ENCODE data around the gene CLASP1. TPM values are rescaled to one million over a fixed set of nuclear protein-coding genes. Genes with fewer than 3 reads are reported as not detected.

CLASP1 gene
- total RNA-seq, 1 donor, result 46.0 TPM

GRCh38 chr2:121336528-121337294 lies 312.6 kb downstream of the CLASP1 start:
- TF ChIP-seq CTCF (IDR thresholded peaks at IDR 0.05; ENCODE audit: extremely low read depth, low read depth, low read length), result no peak
- Histone ChIP-seq H2AFZ (ENCODE audit: low read length) (no peak overlapping the region), H3K79me2 (ENCODE audit: insufficient read depth, low read length) (no peaks in the 10 kb centered on the region)

GRCh38 chr2:121335294-121336290 lies 313.7 kb downstream of the CLASP1 start:
- no peak for DNase-seq (ENCODE audit: insufficient read length, low spot score, missing footprints)
- TF ChIP-seq CTCF (IDR thresholded peaks at IDR 0.05; ENCODE audit: extremely low read depth, low read depth, low read length), result no peak
- no peaks in the 10 kb centered on the region for H3K4me1 ChIP-seq (ENCODE audit: insufficient read depth, low read length)
- H3K36me3 ChIP-seq (ENCODE audit: insufficient read depth, low read length), result peaks cover 16% of the 10 kb centered on the region
- no peak overlapping the region for H3K27ac ChIP-seq (ENCODE audit: low read depth, low read length)
- H2AFZ ChIP-seq (ENCODE audit: low read length), result no peak overlapping the region
- H3K9me3 ChIP-seq (ENCODE audit: low read depth, low read length), result no peaks in the 10 kb centered on the region
- no peak overlapping the region for H3K4me2 ChIP-seq (ENCODE audit: insufficient read depth, low read length)
- H4K20me1 ChIP-seq (ENCODE audit: insufficient read depth, low read length), result no peaks in the 10 kb centered on the region
- H3K4me3 ChIP-seq (ENCODE audit: insufficient read depth, low read length), result no peak overlapping the region
- H3K79me2 ChIP-seq (ENCODE audit: insufficient read depth, low read length), result no peaks in the 10 kb centered on the region
- no peaks in the 10 kb centered on the region for H3K27me3 ChIP-seq (ENCODE audit: insufficient read depth, low read length)

More at GRCh38 chr2:121336528-121337294, 312.6 kb downstream of the CLASP1 start:
- Histone ChIP-seq H3K9me3 (ENCODE audit: low read depth, low read length) (no peaks in the 10 kb centered on the region), H3K4me2 (ENCODE audit: insufficient read depth, low read length) (no peak overlapping the region), H3K27ac (ENCODE audit: low read depth, low read length) (no peak overlapping the region), H4K20me1 (ENCODE audit: insufficient read depth, low read length) (no peaks in the 10 kb centered on the region), H3K27me3 (ENCODE audit: insufficient read depth, low read length) (no peaks in the 10 kb centered on the region), H3K36me3 (ENCODE audit: insufficient read depth, low read length) (peaks cover 26% of the 10 kb centered on the region), H3K4me1 (ENCODE audit: insufficient read depth, low read length) (no peaks in the 10 kb centered on the region), H3K4me3 (ENCODE audit: insufficient read depth, low read length) (no peak overlapping the region)
- no peak for DNase-seq (ENCODE audit: insufficient read length, low spot score, missing footprints)

GRCh38 chr2:121334581-121335293 lies 314.5 kb downstream of the CLASP1 start:
- Histone ChIP-seq H3K27me3 (ENCODE audit: insufficient read depth, low read length) (peaks cover 2% of the 10 kb centered on the region), H3K4me1 (ENCODE audit: insufficient read depth, low read length) (no peaks in the 10 kb centered on the region)

More at GRCh38 chr2:121334581-121335293, 314.5 kb downstream of the CLASP1 start:
- peaks cover 8% of the 10 kb centered on the region for H3K36me3 ChIP-seq (ENCODE audit: insufficient read depth, low read length)
- no peak overlapping the region for H3K4me2 ChIP-seq (ENCODE audit: insufficient read depth, low read length)
- H2AFZ ChIP-seq (ENCODE audit: low read length), result no peak overlapping the region
- TF ChIP-seq CTCF (IDR thresholded peaks at IDR 0.05; ENCODE audit: extremely low read depth, low read depth, low read length), result no peak
- H3K79me2 ChIP-seq (ENCODE audit: insufficient read depth, low read length), result no peaks in the 10 kb centered on the region
- H3K4me3 ChIP-seq (ENCODE audit: insufficient read depth, low read length), result no peak overlapping the region
- H3K9me3 ChIP-seq (ENCODE audit: low read depth, low read length), result no peaks in the 10 kb centered on the region
- no peak for DNase-seq (ENCODE audit: insufficient read length, low spot score, missing footprints)
- no peaks in the 10 kb centered on the region for H4K20me1 ChIP-seq (ENCODE audit: insufficient read depth, low read length)
- no peak overlapping the region for H3K27ac ChIP-seq (ENCODE audit: low read depth, low read length)

All from osteoblast (primary cell).